CD4-positive, alpha-beta T cell treated with Interleukin-6 at 100 ng/mL for 8 hours (primary cell): ENCODE results near the gene HCAR3.

Experiments used
- DNase-seq: peaks from one replicate; pipeline ENCODE4 v3.0.0-alpha.2; 2020; ENCODE audit warnings: mixed read lengths, low spot score

The HCAR3 gene

GRCh38 chr12:122669397-122670070, 47.1 kb downstream of the HCAR3 start:
- no peak for DNase-seq

GRCh38 chr12:122668268-122668667, 48.3 kb downstream of the HCAR3 start:
- no peak for DNase-seq

GRCh38 chr12:122665759-122666158, 50.9 kb downstream of the HCAR3 start:
- DNase-seq: no peak

- no peak for DNase-seq
These were observed 51.3 kb downstream of the HCAR3 start for GRCh38 chr12:122665349-122665748.
